GM23338 (cell line): ENCODE results near the gene IQSEC3.

Source experiments
- CREB1 ChIP-seq: fragments of 250-450 bp; sonication (Bioruptor Pico); IDR thresholded peaks from 2 replicates; pipeline ENCODE4 v1.5.0; 2020; ENCODE audit warnings: low read depth, mild to moderate bottlenecking, moderate library complexity
- CTCF ChIP-seq, 2 experiments: fragments of 200-600 bp in 1 of 2; sonication (generic) in 1 of 2; conservative IDR thresholded peaks; 2 replicates each; pipeline versions ENCODE4 v1.5.1 to v1.6.1; 2016 to 2017; ENCODE audit warnings: antibody characterized with exemption in 2 of 2, low read depth in 2 of 2, mild to moderate bottlenecking in 2 of 2, moderate library complexity in 1 of 2
- EZH2 ChIP-seq: fragments of 200-600 bp; sonication (generic); IDR thresholded peaks from one replicate; pipeline ENCODE4 v1.8.0; 2017; ENCODE audit warnings: antibody characterized with exemption, mild to moderate bottlenecking, low read depth; ENCODE audit not compliant: unreplicated experiment
- EZH2phosphoT487 ChIP-seq: fragments of 200-600 bp; sonication (generic); IDR thresholded peaks from one replicate; pipeline ENCODE4 v1.8.1; 2018; ENCODE audit warnings: antibody characterized with exemption; ENCODE audit not compliant: unreplicated experiment
- JUNB ChIP-seq: IDR thresholded peaks from one replicate; pipeline ENCODE4 v1.6.1; 2016; ENCODE audit warnings: antibody characterized with exemption; ENCODE audit not compliant: unreplicated experiment
- NANOG ChIP-seq: IDR thresholded peaks from 2 replicates; pipeline ENCODE4 v1.6.1; 2016; ENCODE audit warnings: antibody characterized with exemption, borderline replicate concordance
- POLR2AphosphoS5 ChIP-seq: IDR thresholded peaks from 2 replicates; pipeline ENCODE4 v1.6.1; 2016; ENCODE audit warnings: antibody characterized with exemption, low read depth
- REST ChIP-seq: IDR thresholded peaks from one replicate; pipeline ENCODE4 v1.6.1; 2018; ENCODE audit warnings: antibody characterized with exemption; ENCODE audit not compliant: unreplicated experiment
- ZNF114 ChIP-seq: fragments of 250-450 bp; sonication (Bioruptor Pico); IDR thresholded peaks from 2 replicates; pipeline ENCODE4 v1.5.0; 2020; ENCODE audit warnings: mild to moderate bottlenecking, moderate library complexity
- ZNF331 ChIP-seq: fragments of 250-450 bp; sonication (Bioruptor Pico); IDR thresholded peaks from 2 replicates; pipeline ENCODE4 v1.5.0; 2020; ENCODE audit warnings: low read depth, mild to moderate bottlenecking, moderate library complexity

DNA sequence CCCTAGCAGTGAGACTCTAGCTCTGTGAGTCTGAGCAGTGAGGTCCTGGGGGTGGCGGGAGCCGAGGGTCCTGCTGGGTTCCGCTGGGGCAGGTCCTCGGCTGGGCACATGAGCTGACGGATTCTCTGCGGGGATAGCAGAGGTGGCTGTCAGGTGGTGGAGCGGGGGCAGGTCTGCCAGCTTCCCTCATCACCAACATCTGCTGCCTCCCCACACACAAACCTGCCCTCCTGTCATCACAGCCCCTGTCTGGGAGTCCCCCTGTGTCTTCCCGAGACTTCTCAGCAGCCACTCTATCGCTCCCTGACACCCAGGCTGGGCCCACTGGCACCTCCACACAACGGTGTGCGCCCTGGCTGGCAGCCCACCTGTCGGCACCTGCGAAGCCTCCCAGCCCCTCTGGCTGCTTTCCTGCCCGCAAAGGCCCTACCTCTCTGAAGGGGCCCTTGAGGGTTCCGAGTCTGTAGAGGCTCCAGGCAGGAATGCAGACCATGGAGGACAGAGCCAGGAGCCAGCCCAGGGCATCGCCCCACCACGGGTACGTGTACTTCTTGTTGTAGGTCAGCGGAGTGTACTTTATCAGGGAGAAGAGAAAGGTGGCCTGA lies 154.5 kb downstream of the IQSEC3 start:
- TF ChIP-seq REST (no peak), CTCF (conservative IDR thresholded peaks at IDR 0.05; ENCODE audit: low read depth in 2 of 2) (no peak), JUNB (no peak), POLR2AphosphoS5 (no peak), ZNF331 (CRISPR knock-in tag) (no peak), EZH2phosphoT487 (no peak), EZH2 (no peak), CREB1 (CRISPR knock-in tag) (no peak), ZNF114 (CRISPR knock-in tag) (no peak), NANOG (no peak)
